Gastrocnemius medialis (tissue), 4 donors: ENCODE results near the gene MAP3K4.

Experiments used
- CTCF ChIP-seq, 5 experiments: fragments of 450-650 bp in 3 of 5; fragments of 200-600 bp in 2 of 5; sonication (generic) in 2 of 5; IDR thresholded peaks in 4 of 5; conservative IDR thresholded peaks in 1 of 5; 1 replicate in 4 of 5; 2 replicates in 1 of 5; pipeline ENCODE4 v1.5.1; 2016 to 2019; ENCODE audit warnings: antibody characterized with exemption in 5 of 5, mild to moderate bottlenecking in 3 of 5, moderate library complexity in 3 of 5
- POLR2A ChIP-seq, 2 donors: fragments of 450-650 bp; IDR thresholded peaks; one replicate each; pipeline ENCODE4 v1.6.1; 2017; ENCODE audit warnings: antibody characterized with exemption in 2 of 2, mild to moderate bottlenecking in 2 of 2, moderate library complexity in 2 of 2

DNA sequence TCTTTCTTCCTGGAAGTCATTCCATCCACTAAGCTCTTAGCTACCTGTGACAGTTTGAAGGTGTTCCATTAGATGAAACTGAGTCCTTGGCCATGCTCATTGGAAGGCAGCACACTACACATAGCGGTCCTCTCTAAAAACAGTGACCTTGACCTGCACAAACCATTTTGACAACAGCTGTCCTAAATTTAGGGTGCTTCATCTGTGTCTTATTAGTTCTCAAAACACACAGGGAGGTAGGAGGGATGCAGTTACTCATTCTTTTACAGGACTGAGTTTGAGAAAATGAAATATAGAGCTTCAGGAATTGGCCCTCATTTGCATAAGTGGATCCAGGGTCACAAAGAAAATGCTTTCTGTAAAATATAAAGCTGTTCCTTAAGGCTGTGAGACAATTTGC is 20.4 kb upstream of the MAP3K4 start:
- TF ChIP-seq POLR2A (IDR thresholded peaks at IDR 0.05) (no peak), CTCF (IDR thresholded peaks at IDR 0.05 in 4 of 5, conservative IDR thresholded peaks at IDR 0.05 in 1 of 5) (no peak)
